SW 1271 (cell line): ENCODE data around the gene EML4.

Source experiments
- DNase-seq, 2 experiments: peaks; one replicate each; lab custom pipeline; 2025; lab: John Stamatoyannopoulos, UW

The EML4 gene

DNA sequence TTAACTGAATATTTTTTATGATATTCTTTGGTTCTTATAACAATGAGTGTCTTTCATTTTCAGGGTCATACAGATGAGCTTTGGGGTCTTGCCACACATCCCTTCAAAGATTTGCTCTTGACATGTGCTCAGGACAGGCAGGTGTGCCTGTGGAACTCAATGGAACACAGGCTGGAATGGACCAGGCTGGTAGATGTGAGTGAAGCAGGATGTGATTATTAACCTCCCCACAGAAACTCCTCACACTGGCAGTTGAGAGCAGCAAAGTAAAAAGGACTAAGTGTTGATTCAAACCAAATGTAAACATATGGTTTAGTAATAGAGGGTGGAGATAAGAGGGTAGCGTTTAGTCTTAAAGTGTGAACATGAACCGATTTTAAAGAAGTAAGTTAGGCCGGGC, 134.1 kb downstream of the EML4 start:
- DNase-seq = no peak

- DNase-seq = no peak
Measured at GRCh38 chr2:42304059-42304713, 135.0 kb downstream of the EML4 start.

GRCh38 chr2:42307180-42307579, 138.0 kb downstream of the EML4 start:
- DNase-seq = no peak

GRCh38 chr2:42309366-42309765, 140.2 kb downstream of the EML4 start:
- DNase-seq = no peak

DNA sequence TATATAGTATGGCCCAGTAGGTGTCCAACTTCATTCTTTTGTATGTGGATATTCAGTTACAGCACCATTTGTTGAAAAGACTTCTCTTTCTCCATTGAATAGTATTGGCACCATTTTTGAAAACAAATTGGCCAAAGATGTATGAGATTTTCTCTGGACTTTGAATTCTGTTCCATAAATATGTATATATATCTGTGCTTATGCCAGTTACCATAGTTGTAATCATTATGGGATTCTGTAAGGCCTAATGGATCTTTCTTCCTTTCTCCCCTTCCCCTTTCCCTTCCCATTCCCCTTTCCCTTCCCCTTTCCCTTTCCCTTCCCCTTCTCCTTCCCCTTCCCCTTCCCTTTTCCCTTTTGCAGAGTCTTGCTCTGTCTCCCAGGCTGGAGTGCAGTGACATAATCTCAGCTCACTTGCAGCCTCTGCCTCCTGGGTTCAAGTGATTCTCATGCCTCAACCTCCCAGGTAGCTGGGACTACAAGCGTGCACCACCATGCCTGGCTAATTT, 140.9 kb downstream of the EML4 start:
- no peak for DNase-seq

- DNase-seq = no peak
Measured at GRCh38 chr2:42312106-42312505, 143.0 kb downstream of the EML4 start.

DNA sequence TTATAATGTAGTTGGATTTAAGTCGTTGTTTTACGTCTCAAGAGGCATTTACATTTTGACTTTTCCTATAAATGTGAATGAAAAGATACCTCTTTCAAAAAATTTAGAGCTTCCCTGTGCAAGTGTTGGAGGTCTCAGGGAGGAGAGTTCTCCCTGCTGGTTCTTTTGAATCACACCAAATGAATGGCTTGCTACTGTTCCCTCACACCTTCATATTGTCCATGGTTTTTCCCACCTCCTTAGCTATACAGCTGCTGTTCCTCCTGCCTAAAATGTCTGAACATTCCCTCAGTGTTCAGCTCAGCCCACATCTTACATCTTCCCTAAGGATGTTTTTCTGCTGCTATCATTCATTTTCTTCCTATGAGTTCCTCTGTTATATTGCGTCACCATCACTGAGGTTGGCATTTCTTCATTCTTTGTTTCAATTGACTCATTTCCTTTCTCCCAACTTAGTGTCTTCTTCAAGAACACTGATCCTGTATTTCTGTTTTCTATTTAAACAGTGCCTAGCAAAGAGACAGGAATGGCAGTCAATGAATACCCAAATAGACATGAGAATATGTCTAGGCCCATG, 145.8 kb downstream of the EML4 start:
- peak; percentile 71 to 83 for DNase-seq

DNA sequence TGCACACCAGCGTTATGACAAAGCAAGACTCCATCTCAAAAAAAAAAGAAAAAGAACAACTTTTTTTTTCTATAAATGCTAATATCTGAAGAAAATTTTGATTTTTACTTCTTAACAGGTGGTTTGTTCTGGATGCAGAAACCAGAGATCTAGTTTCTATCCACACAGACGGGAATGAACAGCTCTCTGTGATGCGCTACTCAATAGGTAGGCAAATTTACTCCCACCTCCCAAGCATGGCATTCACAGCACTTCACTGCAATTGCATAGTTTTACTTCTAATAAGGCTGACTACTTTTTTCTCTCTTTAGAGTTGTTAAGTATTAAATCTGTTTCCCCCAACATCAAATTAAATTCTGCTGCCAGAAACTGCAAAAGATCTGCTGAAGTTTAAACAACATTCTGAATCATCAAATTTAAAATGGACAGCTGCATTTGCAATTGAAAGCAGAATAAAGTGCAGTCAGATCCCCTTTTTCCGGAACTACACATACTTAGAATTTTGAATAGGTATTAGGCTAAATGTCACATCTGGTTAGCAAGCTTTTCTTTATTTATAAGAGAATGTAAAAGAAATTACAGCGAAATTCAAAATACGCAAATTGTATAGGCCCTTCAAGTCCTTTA, 146.8 kb downstream of the EML4 start:
- no peak for DNase-seq

- no peak for DNase-seq
Measured at GRCh38 chr2:42316910-42317309, 147.8 kb downstream of the EML4 start.

DNA sequence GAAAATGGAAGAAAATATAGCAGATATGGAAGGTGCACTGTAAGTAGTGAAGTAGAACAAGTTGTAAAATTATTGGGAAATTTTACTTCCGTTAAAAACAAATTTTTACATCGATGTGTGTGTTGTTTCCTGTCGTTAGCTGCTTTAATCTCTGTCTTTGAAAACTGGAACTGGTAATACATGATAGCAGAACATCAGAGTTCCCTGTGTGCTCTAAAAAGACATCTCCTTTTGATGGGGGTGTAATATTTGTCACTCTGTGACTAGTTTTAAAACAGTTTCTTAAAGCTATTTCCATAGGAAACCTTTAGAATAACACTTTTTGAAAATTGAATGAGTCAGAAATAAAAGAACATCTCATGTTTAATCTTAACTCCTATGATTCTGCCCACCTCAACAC, 148.3 kb downstream of the EML4 start:
- DNase-seq = no peak

- DNase-seq = no peak
Measured at GRCh38 chr2:42317945-42318344, 148.8 kb downstream of the EML4 start.

GRCh38 chr2:42319265-42319664, 150.1 kb downstream of the EML4 start:
- no peak for DNase-seq

DNA sequence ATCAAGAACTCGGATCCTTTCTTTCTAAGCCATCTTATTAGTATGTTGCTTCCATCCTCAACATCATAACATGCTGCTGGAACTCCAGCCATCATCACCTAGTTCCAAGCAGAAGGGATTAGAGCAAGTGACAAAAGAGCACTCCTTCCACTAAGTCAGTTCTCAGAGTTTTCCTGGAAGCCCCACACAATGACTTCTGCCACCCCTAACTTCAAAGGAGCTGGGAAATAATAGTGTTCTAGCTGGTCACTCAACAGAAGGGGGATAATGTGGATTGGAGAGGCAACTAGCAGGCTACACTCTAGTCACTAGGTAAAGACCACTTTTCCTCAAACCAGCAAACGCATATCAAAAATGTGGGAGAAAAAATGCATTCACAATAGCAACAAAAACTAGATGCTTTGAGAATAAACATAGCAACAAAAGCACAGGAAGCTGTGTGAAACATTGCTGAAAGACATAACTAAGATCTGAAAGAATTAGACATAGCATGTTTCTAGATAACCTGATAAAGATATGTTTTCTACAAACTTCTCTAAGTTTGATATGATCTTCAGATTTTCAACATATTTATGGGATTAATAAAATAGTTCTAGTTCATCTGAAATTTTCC, 152.4 kb downstream of the EML4 start:
- DNase-seq = peak in 1 of 2 experiments; percentile 16

- DNase-seq = no peak
Measured at GRCh38 chr2:42324244-42324643, 155.1 kb downstream of the EML4 start.

DNA sequence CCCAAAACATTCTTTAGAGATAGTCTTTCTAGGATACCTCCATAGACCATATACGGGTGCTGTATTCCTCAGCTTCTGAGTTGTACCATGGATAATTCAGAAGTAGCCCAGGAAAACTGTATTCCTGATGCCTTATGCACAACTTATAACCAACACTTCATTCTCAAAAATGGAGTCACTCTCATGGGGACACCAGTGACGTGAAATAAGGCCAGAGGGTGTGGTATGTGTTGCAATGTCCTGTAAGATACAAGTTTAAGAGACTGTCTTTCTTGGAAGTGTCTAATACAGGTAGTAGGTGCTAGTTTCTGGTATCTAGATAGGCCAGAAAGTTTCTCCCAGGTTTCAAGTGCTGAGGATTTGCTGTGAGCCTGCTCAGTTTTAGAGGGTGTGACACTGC, 155.8 kb downstream of the EML4 start:
- no peak for DNase-seq

- DNase-seq = no peak
Measured at GRCh38 chr2:42325609-42326008, 156.5 kb downstream of the EML4 start.

DNA sequence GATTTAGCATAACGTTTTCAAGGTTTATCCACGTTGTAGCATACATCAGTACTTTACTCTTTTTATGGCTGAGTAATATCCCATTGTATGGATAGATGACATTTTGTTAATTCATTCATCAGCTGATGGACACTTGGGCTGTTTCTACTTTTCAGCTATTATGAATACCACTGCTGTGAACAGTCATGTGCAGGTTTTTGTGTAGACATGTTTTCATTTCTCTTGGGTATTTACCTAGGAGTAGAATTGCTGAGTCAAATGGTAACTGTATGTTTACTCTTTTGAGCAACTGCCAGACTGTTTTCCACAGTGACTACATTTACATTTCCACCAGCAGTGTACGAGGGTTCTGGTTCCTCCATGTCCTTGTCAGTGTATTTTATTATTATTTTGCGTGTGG, 158.0 kb downstream of the EML4 start:
- DNase-seq = no peak

- peak; percentile 29 to 59 for DNase-seq
Measured at GRCh38 chr2:42328148-42328833, 159.1 kb downstream of the EML4 start.

DNA sequence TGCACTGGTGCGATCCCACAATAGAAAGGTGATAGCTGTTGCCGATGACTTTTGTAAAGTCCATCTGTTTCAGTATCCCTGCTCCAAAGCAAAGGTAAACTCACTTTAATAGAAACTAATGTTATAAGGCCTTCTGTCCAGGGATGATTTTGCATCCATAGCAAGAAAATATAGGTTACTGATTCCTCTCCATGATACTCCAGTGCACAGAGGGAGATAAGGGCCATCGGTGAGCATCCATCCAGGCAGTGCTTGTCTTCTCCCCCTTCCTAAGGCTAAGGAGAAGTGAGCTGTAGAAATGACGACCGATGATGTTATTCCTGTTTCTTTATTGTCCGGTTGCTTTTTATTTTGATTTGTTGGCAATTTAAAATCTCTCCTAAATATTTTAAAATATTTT, 159.8 kb downstream of the EML4 start:
- DNase-seq = no peak

- DNase-seq = no peak
Measured at GRCh38 chr2:42329736-42330135, 160.6 kb downstream of the EML4 start.

DNA sequence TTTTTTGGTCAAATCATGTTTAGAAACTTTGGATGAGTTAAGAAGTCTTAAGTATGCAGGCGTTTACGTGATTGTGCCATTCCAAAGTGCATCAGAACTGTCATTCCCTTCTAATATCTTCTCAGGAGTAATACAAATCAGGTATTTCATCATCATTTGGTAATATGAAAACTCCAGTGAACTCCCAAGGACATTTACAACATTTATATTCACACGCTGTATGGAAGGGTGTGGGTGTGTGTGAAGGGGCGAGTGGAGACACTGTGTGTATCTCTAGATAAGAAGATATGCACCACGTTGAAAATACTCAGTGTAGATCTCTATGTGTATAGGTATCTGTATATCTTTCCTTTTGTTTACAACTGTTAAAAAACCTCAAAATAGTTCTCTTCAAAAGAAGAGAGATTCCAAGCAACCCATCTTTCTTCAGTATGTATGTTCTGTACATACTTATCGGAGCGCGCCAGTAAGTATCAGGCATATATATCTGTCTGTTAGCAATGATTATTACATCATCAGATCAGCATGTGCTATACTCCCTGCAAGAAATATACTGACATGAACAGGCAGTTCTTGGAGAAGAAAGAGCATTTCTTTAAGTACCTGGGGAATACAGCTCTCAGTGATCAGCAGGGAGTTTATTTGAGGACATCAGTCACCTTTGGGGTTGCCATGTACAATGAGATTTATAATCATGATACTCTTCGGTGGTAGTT, 162.6 kb downstream of the EML4 start:
- DNase-seq = no peak

DNA sequence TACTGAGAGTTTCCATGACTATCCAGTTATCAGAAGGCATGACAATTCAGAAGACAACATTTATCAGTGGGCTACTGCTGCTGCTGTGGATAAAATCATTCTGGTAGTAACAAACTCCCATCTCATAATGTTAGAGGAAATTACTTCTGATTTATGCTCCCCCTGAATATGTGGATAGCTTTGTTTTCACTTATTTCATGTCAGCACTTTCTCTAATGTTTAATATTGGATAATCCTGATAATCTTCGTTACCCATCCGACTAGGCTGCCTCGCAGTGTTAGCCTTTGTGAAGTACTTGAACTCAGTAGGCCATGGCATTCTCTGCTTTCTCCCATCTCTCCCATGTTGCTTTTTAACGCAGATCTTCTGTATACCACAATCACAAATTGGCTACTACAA, 163.4 kb downstream of the EML4 start:
- no peak for DNase-seq
